ENCODE measurements around the gene CDC42EP1.

The CDC42EP1 gene

DNA sequence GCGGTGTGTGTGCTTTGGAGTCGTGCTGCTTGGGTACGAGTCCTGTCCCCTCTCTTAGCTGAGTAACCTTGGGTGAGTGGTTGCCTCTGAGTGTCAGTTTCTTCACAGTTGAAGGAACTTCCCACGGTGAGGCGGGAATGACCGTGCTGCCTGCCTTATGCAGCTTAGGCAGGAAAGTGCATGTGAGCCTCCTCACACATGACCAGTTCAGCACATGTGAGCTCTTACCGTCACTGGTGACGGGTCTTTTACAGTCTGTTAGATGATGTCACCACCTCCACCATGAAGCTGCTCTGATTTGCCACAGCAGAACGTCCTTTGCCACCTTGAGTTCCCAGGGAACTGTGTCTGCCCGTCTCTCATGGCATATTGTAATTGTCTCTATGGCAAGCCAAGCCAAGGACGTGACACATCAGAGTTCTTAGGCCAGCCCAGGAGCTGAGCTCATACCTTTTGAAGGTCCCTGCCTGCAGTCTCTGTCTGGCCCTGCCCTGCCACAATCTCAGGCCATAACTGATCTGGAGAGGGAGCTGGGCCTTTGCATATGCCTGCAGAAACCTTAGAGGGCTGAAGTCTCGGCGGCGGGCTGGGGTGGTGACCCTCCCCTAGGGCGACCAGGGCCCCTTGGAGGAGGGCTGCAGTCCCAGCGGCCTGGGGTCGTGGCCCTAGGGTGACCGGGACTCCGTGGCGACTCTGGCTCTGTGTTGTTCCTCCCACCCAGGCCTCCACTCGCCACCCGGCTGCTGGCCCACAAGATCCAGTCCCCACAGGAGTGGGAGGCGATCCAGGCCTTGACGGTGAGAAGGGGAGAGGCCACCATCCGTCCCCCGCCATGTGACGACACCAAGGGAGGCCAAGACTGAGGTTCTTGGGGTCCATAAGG lies 56.2 kb downstream of the CDC42EP1 start:
- no peak for DNase-seq

- DNase-seq = no peak
These were observed 57.2 kb downstream of the CDC42EP1 start for GRCh38 chr22:37617431-37617830.

DNA sequence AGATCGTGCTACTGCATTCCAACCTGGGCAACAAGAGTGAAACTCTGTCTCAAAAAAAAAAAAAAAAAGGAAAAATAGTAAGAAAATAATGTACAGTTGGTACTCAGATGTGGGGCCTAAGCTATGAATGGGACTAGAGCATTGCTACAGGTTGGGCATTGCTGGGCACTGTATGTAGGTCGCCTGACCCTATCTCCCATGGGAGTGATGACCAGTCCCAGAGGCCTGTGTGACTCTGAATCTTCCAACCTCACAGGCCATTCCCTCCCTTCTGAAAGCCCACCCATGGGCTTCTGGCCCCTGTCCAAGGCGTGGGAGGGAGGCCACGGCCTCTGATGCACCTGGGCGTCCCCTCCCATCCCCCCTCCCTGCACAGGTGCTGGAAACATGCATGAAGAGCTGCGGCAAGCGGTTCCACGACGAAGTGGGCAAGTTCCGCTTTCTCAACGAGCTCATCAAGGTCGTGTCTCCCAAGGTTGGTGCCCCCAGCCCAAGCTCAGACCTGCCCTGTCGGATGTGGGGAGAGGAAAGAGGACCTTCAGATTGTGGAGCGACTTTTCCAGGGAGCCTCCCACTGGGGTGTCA lies 57.9 kb downstream of the CDC42EP1 start:
- DNase-seq = no peak

GRCh38 chr22:37618674-37619073 lies 58.4 kb downstream of the CDC42EP1 start:
- no peak for DNase-seq
